Glomerular visceral epithelial cell (primary cell): ENCODE results near the gene MGLL.
A peak's percentile ranks its signal among the peaks of the same experiment; 100 is the strongest.

Source experiments
- DNase-seq: peaks from one replicate; pipeline ENCODE4 v3.0.0-alpha.2; 2016; ENCODE audit errors: extremely low spot score

MGLL gene

DNA sequence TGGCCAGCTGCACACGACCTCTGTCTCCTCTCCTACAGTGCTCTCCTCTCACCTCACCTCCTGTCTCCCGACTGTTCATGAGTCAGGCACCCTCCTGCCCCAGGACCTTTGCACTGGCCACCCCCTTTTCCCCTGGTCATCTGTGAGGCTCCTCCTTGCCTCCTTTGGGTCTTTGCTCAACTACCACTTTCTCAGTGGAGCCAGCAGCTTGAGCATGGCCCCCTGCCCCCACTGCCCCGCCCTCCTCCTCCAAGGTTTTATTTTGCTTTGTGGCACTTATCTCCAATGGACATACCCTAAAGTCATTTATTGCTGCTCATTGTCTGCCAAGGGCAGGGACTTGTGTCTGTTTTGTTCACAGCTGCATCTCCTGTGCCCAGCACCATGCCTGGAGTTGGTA lies 64.3 kb downstream of the MGLL start:
- DNase-seq: no peak

- DNase-seq: no peak
Measured at GRCh38 chr3:127755305-127755681, 67.0 kb downstream of the MGLL start.

- no peak for DNase-seq
Measured at GRCh38 chr3:127754411-127755304, 67.7 kb downstream of the MGLL start.

GRCh38 chr3:127753898-127754410 lies 68.4 kb downstream of the MGLL start:
- DNase-seq: no peak

GRCh38 chr3:127753338-127753737 lies 69.0 kb downstream of the MGLL start:
- DNase-seq: no peak

- no peak for DNase-seq
Measured at GRCh38 chr3:127751782-127752181, 70.5 kb downstream of the MGLL start.

DNA sequence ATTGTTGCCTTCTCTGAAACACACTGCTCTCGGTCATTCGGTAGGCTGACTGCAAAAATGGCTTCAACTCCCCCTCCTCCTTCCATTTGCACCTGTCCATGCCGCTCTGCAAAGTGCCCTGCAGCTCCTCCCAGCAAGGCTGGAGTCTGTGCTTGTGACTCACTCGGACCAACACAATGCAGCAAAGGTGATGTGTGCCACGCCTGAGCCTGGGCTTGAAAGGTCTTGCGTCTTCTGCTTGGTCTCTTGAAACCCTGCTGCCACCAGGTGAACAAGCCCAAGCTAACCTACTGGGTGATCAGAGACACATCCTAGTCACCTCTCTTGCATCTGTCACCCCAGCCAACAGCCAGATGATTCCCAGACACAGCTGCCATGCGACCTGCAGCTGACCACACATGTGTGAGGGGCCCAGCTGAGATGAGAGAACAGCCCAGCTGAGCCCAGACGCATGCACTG lies 71.1 kb downstream of the MGLL start:
- no peak for DNase-seq

DNA sequence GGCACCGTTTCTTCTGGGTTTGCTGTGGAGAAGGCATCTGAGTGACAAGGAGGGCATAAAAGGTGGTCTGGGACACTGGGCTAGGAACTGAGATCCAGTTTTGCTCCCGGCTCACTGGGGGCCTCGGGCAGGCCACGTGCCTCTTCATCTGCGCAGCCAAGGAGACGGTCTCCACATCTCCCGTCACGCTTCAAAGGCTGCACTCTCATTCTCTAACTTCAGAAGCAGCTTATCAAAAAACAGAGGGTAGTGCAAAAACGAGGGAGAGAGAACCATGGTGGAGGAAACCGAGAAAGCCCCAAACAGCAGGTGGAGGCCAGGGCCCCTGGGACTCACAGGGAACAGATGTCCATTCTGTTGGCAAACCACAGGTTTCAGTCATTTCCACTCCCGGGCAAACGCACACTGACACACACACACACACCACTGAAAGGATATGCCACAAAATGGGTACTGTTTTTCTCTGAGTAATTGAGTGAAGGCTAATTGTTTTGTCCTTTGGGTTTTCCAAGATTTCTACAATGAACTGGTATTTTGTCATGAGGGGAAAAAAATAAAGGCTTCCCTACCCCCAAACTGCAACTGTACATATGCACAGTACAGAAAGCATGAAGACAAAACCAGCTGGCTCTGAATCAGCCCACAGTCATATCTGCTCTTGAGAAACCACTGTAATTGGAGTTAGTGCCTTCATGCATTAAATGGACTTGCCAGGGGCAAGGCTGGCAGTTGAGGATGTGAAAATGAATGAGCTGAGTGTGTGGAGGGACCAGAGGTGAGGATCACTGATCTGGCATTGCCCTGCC lies 71.9 kb downstream of the MGLL start:
- peak; percentile 91 for DNase-seq

- DNase-seq: no peak
Measured at GRCh38 chr3:127749787-127750225, 72.5 kb downstream of the MGLL start.

GRCh38 chr3:127749361-127749760 lies 73.0 kb downstream of the MGLL start:
- no peak for DNase-seq

- peak; percentile 54 for DNase-seq
Measured at GRCh38 chr3:127748754-127749327, 73.5 kb downstream of the MGLL start.

DNA sequence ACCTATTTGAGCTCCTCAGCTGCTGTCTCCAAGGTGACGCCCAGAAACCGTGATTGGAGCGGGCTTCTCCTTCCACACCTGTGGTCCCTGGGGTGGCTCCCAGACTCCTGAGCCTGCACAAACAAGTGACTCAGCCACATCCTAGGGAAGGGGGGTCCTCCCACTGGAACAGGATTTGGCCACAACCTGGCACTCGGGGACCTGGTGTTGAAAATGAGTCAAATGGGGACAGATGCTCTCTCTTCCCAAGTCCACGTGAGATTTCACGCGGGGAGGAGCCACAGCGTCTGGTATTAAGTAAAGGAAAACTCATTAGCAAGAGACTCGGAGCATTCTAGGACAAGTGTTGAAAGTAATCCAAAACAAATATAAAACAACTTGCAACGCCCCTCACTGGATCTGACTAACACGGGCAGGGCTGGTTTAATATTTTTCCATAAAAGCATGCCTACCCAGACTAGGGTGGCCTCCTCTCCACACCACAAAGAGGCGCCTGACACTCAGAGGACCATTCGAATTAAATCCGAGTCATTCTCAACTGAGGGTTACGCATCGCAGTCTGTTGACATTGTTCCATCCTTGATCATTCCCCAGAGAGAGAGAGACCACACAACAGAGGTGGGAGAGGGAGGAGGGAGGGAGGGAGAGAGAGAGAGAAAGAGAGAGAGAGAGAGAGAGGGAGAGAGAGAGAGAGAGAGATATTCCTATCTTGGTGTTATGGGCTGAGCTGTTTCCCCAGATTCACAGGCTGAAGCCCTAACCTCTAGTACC lies 74.4 kb downstream of the MGLL start:
- peak; percentile 95 for DNase-seq

- DNase-seq: no peak
Measured at GRCh38 chr3:127747066-127747465, 75.2 kb downstream of the MGLL start.

GRCh38 chr3:127746400-127747057 lies 75.8 kb downstream of the MGLL start:
- DNase-seq: no peak

DNA sequence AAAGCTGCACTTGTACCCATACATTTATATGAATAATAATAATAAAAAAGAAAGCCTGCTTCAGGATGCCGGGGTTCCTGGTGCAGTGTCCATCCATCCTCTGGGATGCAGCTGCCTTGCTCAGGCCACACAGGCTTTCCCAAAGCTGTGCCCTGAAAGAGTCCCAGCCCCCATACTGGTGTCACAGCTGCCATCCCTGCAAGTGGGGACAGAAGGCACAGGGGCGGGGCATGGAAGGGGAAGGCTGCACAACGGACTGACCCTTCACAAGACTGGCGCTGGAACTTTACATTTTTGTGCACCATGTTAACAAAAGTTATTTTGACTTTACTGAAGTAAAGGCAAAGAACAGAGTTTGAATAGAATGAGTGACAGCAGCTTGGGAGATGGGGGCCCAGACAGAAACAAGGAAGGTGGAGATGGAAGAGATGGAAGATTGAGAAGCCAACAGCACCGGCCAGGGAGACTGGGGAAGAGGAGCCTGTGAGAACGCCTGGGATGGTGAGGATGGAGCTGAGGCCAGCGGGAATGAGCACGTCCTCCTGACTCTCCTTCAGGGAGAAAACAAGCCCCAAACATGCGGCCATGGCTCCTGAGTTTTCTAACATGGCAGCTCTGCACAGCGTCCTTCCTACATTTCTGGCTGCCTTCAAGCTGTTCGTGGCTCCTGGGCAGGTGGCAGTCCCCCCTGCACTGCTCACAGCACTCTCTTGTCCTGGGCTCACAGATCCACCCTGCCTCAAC lies 76.5 kb downstream of the MGLL start:
- DNase-seq: no peak

DNA sequence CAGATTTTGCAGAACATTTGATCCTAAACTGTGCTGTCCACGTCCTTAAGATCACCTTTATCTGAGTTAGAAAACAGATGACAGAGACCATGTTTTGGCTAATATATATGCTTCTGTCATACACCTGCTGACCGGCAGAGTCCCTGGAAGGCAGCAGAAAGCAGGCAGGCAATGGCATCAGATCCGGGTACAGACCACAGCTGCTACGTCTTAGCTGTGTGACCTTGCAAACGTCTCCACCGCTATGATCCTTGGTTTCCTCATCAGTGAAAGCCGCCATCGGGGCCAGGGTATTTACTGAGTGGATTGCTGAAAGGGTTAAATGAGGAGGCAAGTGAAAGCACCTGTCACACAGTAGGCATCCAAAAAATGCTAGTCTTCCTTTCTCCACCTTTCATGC lies 77.4 kb downstream of the MGLL start:
- DNase-seq: no peak

DNA sequence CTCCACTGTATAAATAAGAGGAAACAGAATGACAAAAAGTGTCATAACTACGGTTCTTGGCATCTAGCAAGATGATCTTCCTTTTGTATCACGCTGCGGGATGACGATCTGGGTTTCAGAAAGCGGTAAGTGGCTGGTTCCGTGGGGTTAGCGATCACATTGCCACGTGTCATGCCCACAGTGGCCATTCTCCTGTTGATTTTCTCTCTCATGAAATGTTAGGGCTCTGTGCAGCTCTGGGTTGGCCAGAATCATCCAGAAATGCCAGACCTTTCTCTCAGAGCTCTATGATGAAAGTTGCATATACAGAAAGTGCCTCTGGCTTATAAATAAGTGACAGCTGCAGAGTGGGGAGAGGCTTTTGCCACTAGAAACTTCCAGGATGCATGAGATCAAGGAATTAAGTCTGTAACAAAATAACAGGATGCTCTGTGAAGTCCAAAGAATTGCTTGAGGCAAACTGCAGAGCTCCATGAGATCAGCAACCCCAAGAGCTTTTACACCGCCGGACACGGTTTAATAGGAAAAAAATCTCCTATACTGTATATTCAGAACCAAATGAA lies 78.0 kb downstream of the MGLL start:
- no peak for DNase-seq

DNA sequence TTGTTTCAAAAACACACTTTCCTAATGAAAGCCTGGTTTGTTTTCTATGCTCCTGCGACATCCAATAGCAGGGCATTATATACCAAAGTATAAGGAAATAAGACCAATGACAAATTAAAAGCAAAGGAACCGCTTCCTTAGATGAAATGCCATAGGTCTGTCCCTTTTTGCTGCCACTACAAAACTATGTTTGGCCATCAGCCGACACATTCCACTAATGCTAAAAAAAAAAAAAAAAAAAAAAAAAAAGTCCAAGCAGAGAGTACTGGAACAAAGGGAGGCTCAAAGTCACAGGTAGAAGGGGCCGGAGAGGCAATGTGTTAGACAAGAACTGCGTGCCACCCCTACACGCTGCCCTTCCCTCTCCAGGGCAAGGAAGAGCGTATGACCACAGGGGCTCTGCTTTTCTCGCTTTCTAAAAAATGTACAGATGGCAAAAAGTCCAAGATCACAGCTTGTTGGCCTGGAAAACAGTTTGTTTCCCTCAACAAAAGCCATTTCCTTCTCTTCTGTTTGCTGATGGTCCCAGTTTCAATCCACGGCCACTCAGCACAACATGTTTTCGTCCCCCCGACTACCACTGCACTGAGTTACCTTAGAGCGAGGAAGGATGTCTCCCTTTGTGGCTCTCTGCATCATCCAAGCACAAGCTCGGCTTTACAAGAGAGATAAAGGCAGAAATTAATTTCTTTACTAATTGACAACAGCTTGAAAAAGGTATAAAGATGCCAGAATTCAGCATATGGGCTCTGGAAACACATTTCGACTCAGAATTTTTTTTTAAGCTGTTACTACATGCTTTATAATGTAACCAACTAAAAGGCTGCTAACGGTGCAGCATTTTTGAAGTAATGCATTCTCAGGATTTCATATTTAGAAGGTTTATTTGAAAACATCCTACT lies 78.7 kb downstream of the MGLL start:
- DNase-seq: no peak

GRCh38 chr3:127742580-127742979 lies 79.7 kb downstream of the MGLL start:
- DNase-seq: no peak
